Mucosa of rectum (tissue), 2 donors: ENCODE measurements around the gene BEND6.

Experiments used
- H3K27ac ChIP-seq, 2 donors: one replicate each; pipeline ENCODE4 v1.7.0; 2013; ENCODE audit warnings: inconsistent platforms in 2 of 2, low read depth in 2 of 2, low read length in 2 of 2
- H3K27me3 ChIP-seq, 2 donors: one replicate each; pipeline ENCODE4 v1.7.0; 2013; ENCODE audit warnings: low read length in 2 of 2; ENCODE audit not compliant: control insufficient read depth in 2 of 2, insufficient read depth in 2 of 2
- H3K36me3 ChIP-seq, 2 donors: one replicate each; pipeline ENCODE4 v1.7.0; 2013; ENCODE audit warnings: low read length in 2 of 2; ENCODE audit not compliant: control insufficient read depth in 2 of 2, insufficient read depth in 2 of 2
- H3K4me1 ChIP-seq, 2 donors: one replicate each; pipeline ENCODE4 v1.7.0; 2013; ENCODE audit warnings: low read length in 2 of 2, mild to moderate bottlenecking in 1 of 2; ENCODE audit not compliant: control insufficient read depth in 2 of 2, insufficient read depth in 2 of 2
- H3K4me3 ChIP-seq, 2 donors: one replicate each; pipeline ENCODE4 v1.7.0; 2013; ENCODE audit warnings: low read length in 2 of 2
- H3K9ac ChIP-seq, 2 donors: one replicate each; pipeline ENCODE4 v1.7.0; 2013; ENCODE audit warnings: low read length in 2 of 2, low read depth in 1 of 2, mild to moderate bottlenecking in 1 of 2
- H3K9me3 ChIP-seq, 2 donors: one replicate each; pipeline ENCODE4 v1.7.0; 2013; ENCODE audit warnings: low read length in 2 of 2; ENCODE audit not compliant: control insufficient read depth in 2 of 2
- donor health status: healthy.
- donor health status: Normal muscosa, but diverticular disease.

Gene BEND6

GRCh38 chr6:56977192-56977591 is 22.3 kb downstream of the BEND6 start:
- H3K4me1 ChIP-seq = no peaks in the 10 kb centered on the region
- no peak overlapping the region for H3K27ac ChIP-seq
- no peak overlapping the region for H3K9ac ChIP-seq
- H3K36me3 ChIP-seq = no peaks in the 10 kb centered on the region
- H3K27me3 ChIP-seq = peaks cover 0 to 2% of the 10 kb centered on the region in 2 donors
- no peak overlapping the region for H3K4me3 ChIP-seq
- H3K9me3 ChIP-seq = peaks cover 0 to 3% of the 10 kb centered on the region in 2 donors

GRCh38 chr6:56978530-56978929 is 23.6 kb downstream of the BEND6 start:
- H3K27ac ChIP-seq = no peak overlapping the region
- H3K27me3 ChIP-seq = peaks cover 0 to 2% of the 10 kb centered on the region in 2 donors
- no peaks in the 10 kb centered on the region for H3K36me3 ChIP-seq
- no peak overlapping the region for H3K4me3 ChIP-seq
- H3K4me1 ChIP-seq = no peaks in the 10 kb centered on the region
- H3K9me3 ChIP-seq = peaks cover 0 to 3% of the 10 kb centered on the region in 2 donors
- no peak overlapping the region for H3K9ac ChIP-seq

- H3K27me3 ChIP-seq = peaks cover 2 to 3% of the 10 kb centered on the region in 2 donors
- H3K36me3 ChIP-seq = no peaks in the 10 kb centered on the region
- H3K9ac ChIP-seq = no peak overlapping the region
- H3K9me3 ChIP-seq = no peaks in the 10 kb centered on the region
- no peaks in the 10 kb centered on the region for H3K4me1 ChIP-seq
- H3K4me3 ChIP-seq = no peak overlapping the region
- H3K27ac ChIP-seq = no peak overlapping the region
These were observed 29.5 kb downstream of the BEND6 start for GRCh38 chr6:56984361-56984760.

- no peaks in the 10 kb centered on the region for H3K4me1 ChIP-seq
- H3K27ac ChIP-seq = no peak overlapping the region
- peaks cover 2 to 3% of the 10 kb centered on the region in 2 donors for H3K27me3 ChIP-seq
- no peaks in the 10 kb centered on the region for H3K36me3 ChIP-seq
- H3K4me3 ChIP-seq = no peak overlapping the region
- H3K9me3 ChIP-seq = no peaks in the 10 kb centered on the region
- H3K9ac ChIP-seq = no peak overlapping the region
These were observed 30.0 kb downstream of the BEND6 start for GRCh38 chr6:56984884-56985283.

- Histone ChIP-seq H3K36me3 (no peaks in the 10 kb centered on the region), H3K4me3 (no peak overlapping the region), H3K9me3 (no peaks in the 10 kb centered on the region), H3K27ac (no peak overlapping the region), H3K27me3 (peaks cover 0 to 3% of the 10 kb centered on the region in 2 donors), H3K4me1 (no peaks in the 10 kb centered on the region), H3K9ac (no peak overlapping the region)
These were observed 31.7 kb downstream of the BEND6 start for GRCh38 chr6:56986611-56987010.

GRCh38 chr6:56988145-56988544 is 33.2 kb downstream of the BEND6 start:
- Histone ChIP-seq H3K9ac (no peak overlapping the region), H3K9me3 (no peaks in the 10 kb centered on the region), H3K27ac (no peak overlapping the region), H3K27me3 (peaks cover 0 to 3% of the 10 kb centered on the region in 2 donors), H3K4me1 (no peaks in the 10 kb centered on the region), H3K4me3 (no peak overlapping the region), H3K36me3 (no peaks in the 10 kb centered on the region)

- no peaks in the 10 kb centered on the region for H3K9me3 ChIP-seq
- H3K27me3 ChIP-seq = no peaks in the 10 kb centered on the region
- H3K36me3 ChIP-seq = no peaks in the 10 kb centered on the region
- H3K4me3 ChIP-seq = no peak overlapping the region
- no peak overlapping the region for H3K9ac ChIP-seq
- H3K27ac ChIP-seq = no peak overlapping the region
- H3K4me1 ChIP-seq = no peaks in the 10 kb centered on the region
These were observed 37.1 kb downstream of the BEND6 start for GRCh38 chr6:56992036-56992435.

- no peak overlapping the region for H3K9ac ChIP-seq
- H3K27me3 ChIP-seq = no peaks in the 10 kb centered on the region
- H3K9me3 ChIP-seq = no peaks in the 10 kb centered on the region
- no peak overlapping the region for H3K27ac ChIP-seq
- no peaks in the 10 kb centered on the region for H3K36me3 ChIP-seq
- no peak overlapping the region for H3K4me3 ChIP-seq
- no peaks in the 10 kb centered on the region for H3K4me1 ChIP-seq
These were observed 37.8 kb downstream of the BEND6 start for GRCh38 chr6:56992703-56993102.

- no peaks in the 10 kb centered on the region for H3K27me3 ChIP-seq
- H3K27ac ChIP-seq = no peak overlapping the region
- H3K9me3 ChIP-seq = no peaks in the 10 kb centered on the region
- no peak overlapping the region for H3K4me3 ChIP-seq
- no peaks in the 10 kb centered on the region for H3K36me3 ChIP-seq
- no peak overlapping the region for H3K9ac ChIP-seq
- H3K4me1 ChIP-seq = no peaks in the 10 kb centered on the region
These were observed 40.5 kb downstream of the BEND6 start for GRCh38 chr6:56995347-56995902.

- H3K9ac ChIP-seq = no peak overlapping the region
- no peaks in the 10 kb centered on the region for H3K36me3 ChIP-seq
- no peaks in the 10 kb centered on the region for H3K9me3 ChIP-seq
These were observed 41.5 kb downstream of the BEND6 start for GRCh38 chr6:56996401-56996800.

GRCh38 chr6:56999049-56999448 is 44.1 kb downstream of the BEND6 start:
- Histone ChIP-seq H3K9ac (no peak overlapping the region), H3K27ac (no peak overlapping the region), H3K4me3 (no peak overlapping the region), H3K36me3 (no peaks in the 10 kb centered on the region), H3K27me3 (no peaks in the 10 kb centered on the region), H3K9me3 (no peaks in the 10 kb centered on the region), H3K4me1 (no peaks in the 10 kb centered on the region)

More at GRCh38 chr6:56996401-56996800, 41.5 kb downstream of the BEND6 start:
- H3K27me3 ChIP-seq = no peaks in the 10 kb centered on the region
- H3K4me3 ChIP-seq = no peak overlapping the region
- no peak overlapping the region for H3K27ac ChIP-seq
- no peaks in the 10 kb centered on the region for H3K4me1 ChIP-seq
